ENCODE data around the gene GALR1. TPM values are rescaled to one million over a fixed set of nuclear protein-coding genes. Genes with fewer than 3 reads are reported as not detected.

Gene GALR1
- polyA plus RNA-seq, 3 donors: 0.09 to 0.21 (median 0.10) TPM

DNA sequence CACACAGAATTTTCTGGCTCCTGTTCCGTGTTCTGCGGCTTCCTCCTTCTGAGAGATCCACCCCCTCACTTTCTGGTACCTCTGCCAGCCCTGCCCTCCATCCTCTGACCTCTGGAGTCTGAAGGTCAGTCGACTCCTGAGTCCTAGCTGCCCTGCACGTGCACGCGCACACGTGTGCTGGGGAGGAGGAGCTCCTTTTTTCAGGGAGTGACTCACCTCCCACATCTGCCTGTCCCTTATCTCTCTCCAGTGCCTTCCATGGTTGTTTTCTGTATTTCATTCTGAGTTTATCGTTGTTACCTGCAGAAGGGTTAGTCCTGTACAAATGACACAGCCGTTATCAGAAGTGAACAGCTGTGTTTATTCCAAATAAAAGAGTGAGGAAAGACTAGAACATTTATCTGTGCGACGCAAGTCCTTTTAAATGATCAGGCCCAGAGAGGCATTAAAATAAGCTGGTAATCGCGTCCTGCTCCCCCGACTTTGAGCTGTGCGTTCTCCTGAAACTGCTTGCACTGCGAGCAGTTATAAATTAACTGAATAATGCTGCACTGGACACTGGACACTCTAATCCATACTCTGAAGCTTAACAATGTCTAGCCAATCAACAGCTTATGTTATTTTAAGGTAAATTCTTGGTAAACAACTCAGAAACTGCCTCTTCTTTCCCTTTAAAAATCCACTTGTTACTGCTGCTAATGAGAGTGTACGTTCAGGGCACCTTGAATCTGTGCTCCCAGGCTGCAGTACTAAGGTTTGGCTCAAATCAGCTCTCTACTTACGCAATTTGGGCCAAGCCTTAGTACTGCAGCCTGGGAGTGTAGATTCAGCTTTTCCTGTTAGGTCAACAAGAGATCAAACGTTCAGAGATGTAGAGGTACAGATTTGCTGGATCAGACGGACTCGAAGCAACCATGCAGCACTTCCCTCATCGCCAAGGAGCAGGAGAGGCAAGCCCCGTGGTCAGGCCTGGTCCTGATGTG lies 72.5 kb downstream of the GALR1 start:
- DNase-seq: no peak

DNA sequence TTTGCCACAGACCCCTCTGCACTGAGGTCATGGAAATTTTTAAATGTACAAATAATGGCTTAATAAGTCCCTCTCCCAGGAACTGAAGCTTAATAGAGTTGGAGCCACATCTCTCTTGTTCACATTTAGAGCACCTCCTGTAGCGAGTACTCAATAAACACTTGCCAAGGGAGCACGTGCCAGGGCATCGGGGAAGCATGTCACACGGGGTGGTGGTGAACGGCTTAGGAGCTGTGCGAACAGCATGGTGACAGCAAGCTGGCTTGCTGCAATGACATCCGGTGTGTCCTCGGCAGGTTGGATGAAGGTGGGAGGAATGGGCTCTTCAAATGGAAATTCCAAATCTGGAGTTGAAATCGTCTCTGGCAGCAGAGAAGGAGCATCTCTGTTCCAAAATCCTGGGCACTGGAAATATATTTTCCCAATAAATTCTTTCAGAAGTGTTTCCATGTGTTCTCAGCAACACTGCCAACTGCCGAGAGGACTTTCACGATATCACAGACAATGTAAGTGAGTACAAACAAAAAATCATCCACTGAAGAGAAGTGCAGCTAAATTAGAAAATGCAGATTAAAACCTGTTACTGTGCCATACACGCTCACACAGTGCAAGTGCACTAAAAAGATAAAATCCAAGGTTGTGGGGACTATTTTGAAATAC lies 74.1 kb downstream of the GALR1 start:
- no peak for DNase-seq

Other genes starting within 250 kb of the GALR1 start
- gene MBP, start 117.1 kb upstream of the GALR1 start, polyA plus RNA-seq (ENCODE audit: insufficient read length in 3 of 3): 10 to 100 TPM; 18.5 to 20.4 (median 19.7) TPM

All from renal pelvis (tissue), 4 donors.